Cortex of kidney (tissue), 1 donor: Measurements from ENCODE around the gene PEX26.
"Not testable (repeated sequence)": the region's sequence is repeated elsewhere in the genome, so short reads cannot be mapped to it uniquely, and the experiment has no call there.

Experiments
- DNase-seq: peaks from one replicate; lab custom pipeline; 2025; lab: John Stamatoyannopoulos, UW

The PEX26 gene

DNA sequence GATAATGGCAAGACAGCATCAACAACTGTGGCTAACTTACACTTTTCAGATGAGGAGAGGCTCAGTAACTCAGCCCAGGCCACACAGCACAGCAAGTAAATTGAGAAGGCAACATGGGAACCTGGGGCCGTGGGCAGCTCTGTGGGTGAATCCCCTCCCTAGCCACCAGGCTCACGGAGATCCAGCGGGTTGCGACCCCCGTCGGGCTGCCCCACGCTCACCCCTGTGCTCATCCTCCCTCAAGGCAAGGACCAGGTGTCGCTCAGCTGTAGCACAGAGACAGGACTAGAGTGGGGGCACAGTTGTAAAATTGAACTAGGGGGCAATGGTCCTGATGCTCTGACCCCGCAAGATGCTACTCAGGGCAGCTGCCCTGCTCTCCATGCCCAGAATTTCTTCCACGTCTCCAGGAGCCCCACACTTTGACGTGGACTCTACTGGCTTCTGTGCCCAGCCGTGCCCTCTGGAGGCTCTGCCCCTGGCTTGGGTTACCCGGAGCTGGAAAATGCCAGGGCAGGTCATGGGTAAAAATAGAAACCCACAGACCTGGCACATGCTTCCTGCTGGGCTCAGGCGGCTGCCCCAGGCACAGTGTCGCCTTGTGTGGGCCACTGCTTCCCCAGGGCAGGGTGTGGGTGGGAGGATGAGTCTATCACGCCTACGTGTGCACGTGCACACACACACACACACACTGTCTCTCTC lies 41.8 kb downstream of the PEX26 start:
- no peak for DNase-seq

GRCh38 chr22:18120857-18121256 lies 43.1 kb downstream of the PEX26 start:
- DNase-seq: no peak

DNA sequence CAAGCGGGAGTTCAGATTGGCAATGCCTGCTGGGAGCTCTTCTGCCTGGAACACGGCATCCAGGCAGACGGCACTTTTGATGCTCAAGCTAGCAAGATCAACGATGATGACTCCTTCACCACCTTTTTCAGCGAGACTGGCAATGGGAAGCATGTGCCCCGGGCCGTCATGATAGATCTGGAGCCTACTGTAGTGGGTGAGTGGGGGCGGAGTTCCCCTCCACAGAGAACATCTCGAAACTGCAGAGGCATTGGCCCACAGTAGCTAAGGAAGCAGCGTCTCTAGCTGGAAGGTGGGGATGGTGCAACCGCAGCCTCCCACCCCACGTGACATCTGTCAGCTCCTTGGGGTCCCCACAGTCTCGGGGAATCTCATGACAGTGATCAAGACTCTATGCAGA lies 43.7 kb downstream of the PEX26 start:
- DNase-seq: no peak

- DNase-seq: no peak
Measured at GRCh38 chr22:18121954-18122554, 44.3 kb downstream of the PEX26 start.

DNA sequence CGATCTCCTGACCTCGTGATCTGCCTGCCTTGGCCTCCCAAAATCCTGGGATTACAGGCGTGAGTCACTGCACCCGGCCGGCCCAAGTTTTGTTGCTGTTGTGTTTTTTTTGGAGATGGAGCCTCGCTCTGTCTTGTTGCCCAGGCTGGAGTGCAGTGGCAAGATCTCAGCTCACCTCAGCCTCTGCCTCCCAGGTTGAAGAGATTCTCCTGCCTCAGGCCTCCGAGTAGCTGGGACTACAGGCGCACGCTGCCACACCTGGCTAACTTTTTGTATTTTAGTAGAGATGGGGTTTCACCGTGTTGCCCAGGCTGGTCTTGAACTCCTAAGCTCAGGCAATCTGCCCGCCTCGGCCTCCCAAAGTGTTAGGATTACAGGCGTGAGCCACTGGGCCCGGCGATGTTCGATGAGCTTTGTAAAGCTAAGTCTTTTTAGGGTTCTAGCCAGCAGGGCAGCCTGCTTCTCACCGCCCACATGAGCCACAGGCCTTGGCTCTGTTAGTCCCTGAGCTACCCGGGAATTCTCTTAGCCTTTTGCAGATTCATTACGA lies 45.8 kb downstream of the PEX26 start:
- not testable (repeated sequence) for DNase-seq

DNA sequence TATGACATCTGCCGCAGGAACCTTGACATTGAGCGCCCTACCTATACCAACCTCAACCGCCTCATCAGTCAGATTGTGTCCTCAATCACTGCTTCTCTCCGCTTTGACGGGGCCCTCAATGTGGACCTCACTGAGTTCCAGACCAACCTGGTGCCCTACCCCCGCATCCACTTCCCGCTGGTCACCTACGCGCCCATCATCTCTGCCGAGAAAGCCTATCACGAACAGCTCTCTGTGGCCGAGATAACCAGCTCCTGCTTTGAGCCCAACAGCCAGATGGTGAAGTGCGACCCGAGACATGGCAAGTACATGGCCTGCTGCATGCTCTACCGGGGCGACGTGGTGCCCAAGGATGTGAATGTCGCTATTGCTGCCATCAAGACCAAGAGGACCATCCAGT lies 48.8 kb downstream of the PEX26 start:
- DNase-seq: no peak

DNA sequence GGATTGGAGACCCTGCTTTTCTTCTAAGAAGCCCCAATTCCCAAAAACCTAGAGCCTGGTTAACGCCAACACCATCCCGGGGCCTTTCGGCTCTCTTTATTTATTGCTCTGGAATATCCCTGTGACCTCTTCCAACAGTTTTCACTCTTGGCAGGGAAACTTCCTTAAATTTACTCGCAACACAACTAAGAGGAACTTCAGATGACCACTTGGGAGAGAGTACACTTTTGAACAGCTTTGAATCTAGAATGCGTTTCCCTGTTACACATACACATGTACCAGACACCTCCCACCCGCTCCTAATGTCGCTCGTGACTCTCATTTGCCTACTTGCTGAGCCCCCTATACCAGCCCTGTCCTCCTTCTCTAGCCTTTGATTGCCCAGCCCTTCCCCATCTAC lies 52.2 kb downstream of the PEX26 start:
- no peak for DNase-seq

DNA sequence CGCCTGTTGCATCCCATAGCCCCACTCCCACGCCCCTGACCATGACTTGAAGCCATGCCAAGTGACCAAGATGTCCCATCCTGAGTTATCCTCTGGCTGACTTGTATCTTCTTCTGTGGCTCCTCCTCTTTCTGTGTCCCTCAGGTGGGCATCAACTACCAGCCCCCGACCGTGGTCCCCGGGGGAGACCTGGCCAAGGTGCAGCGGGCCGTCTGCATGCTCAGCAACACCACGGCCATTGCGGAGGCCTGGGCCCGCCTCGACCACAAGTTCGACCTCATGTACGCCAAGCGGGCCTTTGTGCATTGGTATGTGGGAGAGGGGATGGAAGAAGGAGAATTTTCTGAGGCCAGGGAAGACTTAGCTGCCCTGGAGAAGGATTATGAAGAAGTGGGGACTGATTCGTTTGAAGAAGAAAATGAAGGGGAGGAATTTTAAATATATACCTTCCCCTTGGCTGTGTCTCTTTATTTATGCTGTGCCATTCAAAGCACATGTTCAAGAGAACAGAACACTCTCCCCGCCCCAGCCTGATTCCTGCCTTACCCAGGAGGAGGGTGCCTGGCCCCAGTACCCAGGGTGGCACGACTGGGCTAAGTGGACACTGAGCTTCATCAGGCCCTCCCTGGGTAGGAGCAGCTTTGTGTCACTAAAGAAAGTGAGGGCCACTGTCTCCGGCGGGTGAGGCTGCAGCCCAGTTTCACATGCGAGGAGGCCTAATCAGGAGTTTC lies 53.1 kb downstream of the PEX26 start:
- DNase-seq: no peak

GRCh38 chr22:18133452-18133851 lies 55.7 kb downstream of the PEX26 start:
- no peak for DNase-seq

- no peak for DNase-seq
Measured at GRCh38 chr22:18136563-18137320, 59.0 kb downstream of the PEX26 start.

DNA sequence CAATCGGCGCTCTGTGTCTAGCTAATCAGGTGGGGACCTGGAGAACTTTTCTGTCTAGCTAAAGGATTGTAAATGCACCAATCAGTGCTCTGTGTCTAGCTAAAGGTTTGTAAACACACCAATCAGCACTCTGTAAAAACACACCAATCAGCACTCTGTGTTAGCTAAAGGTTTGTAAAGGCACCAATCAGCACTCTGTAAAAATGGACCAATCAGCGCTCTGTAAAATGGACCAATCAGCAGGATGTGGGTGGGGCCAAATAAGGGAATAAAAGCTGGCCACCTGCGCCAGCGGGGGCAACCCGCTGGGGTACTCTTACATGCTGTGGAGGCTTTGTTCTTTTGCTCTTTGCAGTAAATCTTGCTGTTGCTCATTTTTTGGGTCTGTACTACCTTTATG lies 63.2 kb downstream of the PEX26 start:
- not testable (repeated sequence) for DNase-seq

- DNase-seq: no peak
Measured at GRCh38 chr22:18144105-18144504, 66.3 kb downstream of the PEX26 start.

DNA sequence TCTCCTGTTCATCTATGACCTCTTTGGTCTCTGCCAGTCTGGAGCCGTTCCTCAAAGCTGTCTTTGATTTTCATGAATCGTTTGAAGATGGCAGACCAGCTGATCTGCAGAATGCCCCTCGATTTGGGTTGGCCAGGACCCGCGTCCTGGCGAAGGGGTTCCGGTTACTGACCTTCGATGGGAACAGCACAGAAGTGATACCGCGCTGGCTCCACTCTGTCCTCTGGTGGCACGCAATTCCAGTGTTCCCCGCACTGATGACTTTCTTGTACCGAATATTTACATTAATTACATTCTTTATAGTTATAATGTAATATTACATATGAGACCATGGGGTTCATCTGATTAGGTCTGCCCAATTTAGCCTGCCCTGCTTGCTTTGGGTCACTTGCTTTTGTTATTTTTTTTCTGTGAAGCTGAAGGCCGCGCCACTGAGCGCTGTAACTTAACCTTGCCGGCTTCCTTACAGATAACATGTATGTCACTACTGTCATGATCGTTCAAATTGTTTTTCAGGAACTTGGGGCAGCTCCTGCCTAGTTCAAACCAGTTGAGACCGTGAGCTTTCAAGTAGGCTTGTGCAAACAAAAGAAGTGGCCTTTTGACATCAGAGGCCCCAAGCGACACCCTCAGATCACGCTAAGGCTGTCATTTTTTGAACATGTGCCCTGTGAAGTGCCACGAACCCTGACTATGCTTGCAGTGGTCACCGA lies 68.0 kb downstream of the PEX26 start:
- DNase-seq: no peak

DNA sequence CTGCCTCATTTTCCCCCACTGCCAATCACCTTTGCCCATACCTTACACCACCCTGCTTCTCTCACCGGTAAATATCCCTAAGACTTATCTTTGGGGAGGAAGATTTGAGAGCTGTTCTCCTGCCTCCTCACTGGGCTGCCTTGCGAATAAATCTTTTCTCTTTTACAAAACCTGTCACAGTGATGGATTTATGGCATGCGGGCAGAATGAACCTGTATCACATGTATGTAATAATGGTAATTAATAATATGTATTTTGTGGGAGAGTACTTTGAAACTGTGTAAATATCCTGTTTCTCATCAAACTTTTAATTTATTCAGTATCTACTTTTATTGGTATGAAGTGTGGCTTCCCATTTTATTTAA lies 68.6 kb downstream of the PEX26 start:
- no peak for DNase-seq

GRCh38 chr22:18147791-18148190 lies 70.0 kb downstream of the PEX26 start:
- DNase-seq: no peak

GRCh38 chr22:18148293-18148965 lies 70.6 kb downstream of the PEX26 start:
- no peak for DNase-seq

DNA sequence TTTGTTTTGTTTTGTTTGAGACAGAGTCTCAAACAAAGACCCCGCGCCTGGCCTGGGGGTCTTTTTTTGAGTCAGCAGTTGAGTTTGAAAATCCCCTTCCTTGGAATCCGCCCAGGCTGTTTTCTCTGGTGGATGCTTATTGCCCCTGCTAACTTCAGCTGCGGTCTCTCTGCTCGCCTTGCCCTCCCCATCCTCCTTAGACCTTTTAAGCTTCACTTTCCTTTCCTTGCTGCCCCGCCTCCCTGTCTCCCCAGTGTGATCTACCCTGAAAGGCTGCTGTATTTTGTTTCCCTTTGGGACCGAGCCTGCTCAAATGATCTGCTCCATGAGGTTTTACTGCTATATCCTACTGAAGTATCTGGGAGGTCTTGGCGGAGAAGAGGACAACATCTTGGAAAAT lies 74.7 kb downstream of the PEX26 start:
- DNase-seq: no peak

- no peak for DNase-seq
Measured at GRCh38 chr22:18154821-18155390, 77.1 kb downstream of the PEX26 start.
